ENCODE measurements around the gene EPS8. TPM values are rescaled to one million over a fixed set of nuclear protein-coding genes. Genes with fewer than 3 reads are reported as not detected.

EPS8 gene
- polyA plus RNA-seq (2.0 to 4.0 TPM (median 2.7 TPM) in 3 replicates), polyA minus RNA-seq (0.20 to 12.1 TPM (median 4.8 TPM) in 3 replicates)
- 4.3 TPM for polyA plus RNA-seq (2011; ENCODE audit: low read depth)
- polyA plus RNA-seq (2011; cell fraction: cytosol; rRNA removed), result 2.0 and 3.9 TPM in 2 replicates
- 3.0 and 4.3 TPM in 2 replicates for polyA plus RNA-seq (2011; cell fraction: nucleus; rRNA removed)
- 1.7 and 2.2 TPM in 2 replicates for polyA plus RNA-seq (2012; ENCODE audit: low replicate concordance)
- 2.1 TPM for polyA minus RNA-seq (2011; cell fraction: cytosol; rRNA and poly(A)+ RNA removed)
- 3.1 and 7.3 TPM in 2 replicates for polyA minus RNA-seq (2011; cell fraction: nucleus; rRNA and poly(A)+ RNA removed)

GRCh38 chr12:15789220-15790171 lies at the start of gene EPS8:
Gene EPS8, minus strand, starts transcription at chr12:15789388. Its CDS starts 106,437 bp downstream, at chr12:15682951.
- dilution Hi-C loops (cut with MboI; ENCODE audit: extremely low pct_ligation_motif_present, low sequenced_read_pairs), result no loop called here

GRCh38 chr12:15837141-15837790 lies 48.1 kb upstream of the EPS8 start:
- no peak overlapping the region for H3K9ac ChIP-seq (ENCODE audit: control insufficient read depth, extremely low read depth, insufficient read depth, low read length)
- H3K9me3 ChIP-seq (ENCODE audit: control insufficient read depth, low read depth, low read length), result no peaks in the 10 kb centered on the region
- DNase-seq (ENCODE audit: low read depth, low spot score), result no peak
- H4K20me1 ChIP-seq (ENCODE audit: control insufficient read depth, extremely low read depth, insufficient read depth, low read length), result no peaks in the 10 kb centered on the region
- H3K4me1 ChIP-seq (ENCODE audit: control insufficient read depth, extremely low read depth, insufficient read depth, low read length), result no peaks in the 10 kb centered on the region
- H3K27me3 ChIP-seq (ENCODE audit: control insufficient read depth, extremely low read depth, insufficient read depth, low read length), result no peaks in the 10 kb centered on the region
- H3K36me3 ChIP-seq (ENCODE audit: control insufficient read depth in 2 of 2, extremely low read depth in 1 of 2, insufficient read depth in 2 of 2, low read length in 2 of 2), result no peaks in the 10 kb centered on the region
- FAIRE-seq, result peak; percentile 13
- TF ChIP-seq CTCF (optimal IDR thresholded peaks at IDR 0.05 in 1 of 3, IDR thresholded peaks at IDR 0.05 in 1 of 3, conservative IDR thresholded peaks at IDR 0.05 in 1 of 3; ENCODE audit: extremely low read depth in 1 of 3, insufficient read depth in 2 of 3, low read length in 3 of 3) (no peak), EZH2 (IDR thresholded peaks at IDR 0.05; ENCODE audit: low read length) (no peak)
- H2AFZ ChIP-seq (ENCODE audit: control insufficient read depth, low read length), result no peak overlapping the region
- H3K79me2 ChIP-seq (ENCODE audit: control insufficient read depth, insufficient read depth, low read length), result no peaks in the 10 kb centered on the region
- dilution Hi-C loops (cut with MboI; ENCODE audit: extremely low pct_ligation_motif_present, low sequenced_read_pairs), result loop anchor here (25.0 kb wide), 1 partner anchor 250 kb away; no protein-coding TSS in a partner anchor
- H3K27ac ChIP-seq (ENCODE audit: control insufficient read depth, insufficient read depth, low read length), result no peak overlapping the region
- no peak overlapping the region for H3K4me3 ChIP-seq (ENCODE audit: control insufficient read depth in 2 of 3, extremely low read depth in 1 of 3, insufficient read depth in 2 of 3, low read depth in 1 of 3, low read length in 3 of 3)
- H3K4me2 ChIP-seq (ENCODE audit: control insufficient read depth, extremely low read depth, insufficient read depth, low read depth, low read length), result no peak overlapping the region
- no peaks in the 10 kb centered on the region for H3K9me1 ChIP-seq (ENCODE audit: control insufficient read depth, extremely low read depth, insufficient read depth, low read length)

More at GRCh38 chr12:15789220-15790171, at the start of gene EPS8:
- H3K9me3 ChIP-seq (ENCODE audit: control insufficient read depth, low read depth, low read length), result no peaks in the 10 kb centered on the region
- no peaks in the 10 kb centered on the region for H3K36me3 ChIP-seq (ENCODE audit: control insufficient read depth in 2 of 2, extremely low read depth in 1 of 2, insufficient read depth in 2 of 2, low read length in 2 of 2)
- no peaks in the 10 kb centered on the region for H4K20me1 ChIP-seq (ENCODE audit: control insufficient read depth, extremely low read depth, insufficient read depth, low read length)
- H3K27ac ChIP-seq (ENCODE audit: control insufficient read depth, insufficient read depth, low read length), result peak within 1 kb of the TSS; percentile 39
- peak within 1 kb of the TSS; percentile 64 for H3K9ac ChIP-seq (ENCODE audit: control insufficient read depth, extremely low read depth, insufficient read depth, low read length)
- DNase-seq (ENCODE audit: low read depth, low spot score) (no peak), FAIRE-seq (peak; percentile 67)
- no peaks in the 10 kb centered on the region for H3K9me1 ChIP-seq (ENCODE audit: control insufficient read depth, extremely low read depth, insufficient read depth, low read length)
- H3K4me2 ChIP-seq (ENCODE audit: control insufficient read depth, extremely low read depth, insufficient read depth, low read depth, low read length), result peak within 1 kb of the TSS; percentile 97
- H3K27me3 ChIP-seq (ENCODE audit: control insufficient read depth, extremely low read depth, insufficient read depth, low read length), result no peaks in the 10 kb centered on the region
- H3K79me2 ChIP-seq (ENCODE audit: control insufficient read depth, insufficient read depth, low read length), result no peaks in the 10 kb centered on the region
- peaks cover 12% of the 10 kb centered on the region for H3K4me1 ChIP-seq (ENCODE audit: control insufficient read depth, extremely low read depth, insufficient read depth, low read length)
- peak within 1 kb of the TSS; percentile 90 for H2AFZ ChIP-seq (ENCODE audit: control insufficient read depth, low read length)
- H3K4me3 ChIP-seq (ENCODE audit: control insufficient read depth in 2 of 3, extremely low read depth in 1 of 3, insufficient read depth in 2 of 3, low read depth in 1 of 3, low read length in 3 of 3), result peak within 1 kb of the TSS; percentile 61 to 91 (median 80)
- no peak for TF ChIP-seq EZH2 (IDR thresholded peaks at IDR 0.05; ENCODE audit: low read length)
- peak in 1 of 3 experiments; percentile 21 for TF ChIP-seq CTCF (optimal IDR thresholded peaks at IDR 0.05 in 1 of 3, IDR thresholded peaks at IDR 0.05 in 1 of 3, conservative IDR thresholded peaks at IDR 0.05 in 1 of 3; ENCODE audit: extremely low read depth in 1 of 3, insufficient read depth in 2 of 3, low read length in 3 of 3)
